Neural cell (in vitro differentiated cells): ENCODE data around the gene SIX4. TPM values are rescaled to one million over a fixed set of nuclear protein-coding genes. Genes with fewer than 3 reads are reported as not detected.

Source experiments
- H2AFZ ChIP-seq: fragments of 200-600, 300-800 bp; sonication (generic), shearing (Covaris generic); 2 replicates; pipeline ENCODE4 v1.6.0; 2014; ENCODE audit warnings: low read depth, mild to moderate bottlenecking, antibody characterized with exemption, low read length, moderate library complexity
- H3F3A ChIP-seq: fragments of 200-600 bp; shearing (Covaris generic); 2 replicates; pipeline ENCODE4 v1.6.1; 2016; ENCODE audit warnings: mild to moderate bottlenecking, moderate library complexity, mixed read lengths, antibody characterized with exemption, low read length; ENCODE audit not compliant: insufficient read depth, poor library complexity, severe bottlenecking
- H3K27ac ChIP-seq: fragments of 200-600, 300-800 bp; sonication (generic), shearing (Covaris generic); 2 replicates; pipeline ENCODE4 v1.5.1; 2014; ENCODE audit warnings: mild to moderate bottlenecking, low read length, moderate library complexity
- H3K27me3 ChIP-seq: fragments of 300-800, 200-600 bp; sonication (generic), shearing (Covaris generic); 2 replicates; pipeline ENCODE4 v1.6.0; 2014; ENCODE audit warnings: mild to moderate bottlenecking, low read depth, low read length, moderate library complexity; ENCODE audit not compliant: insufficient read depth
- H3K36me3 ChIP-seq: fragments of 300-800, 200-600 bp; sonication (generic), shearing (Covaris generic); 2 replicates; pipeline ENCODE4 v1.5.1; 2014; ENCODE audit warnings: mild to moderate bottlenecking, antibody characterized with exemption, low read length, moderate library complexity; ENCODE audit not compliant: insufficient read depth
- H3K4me2 ChIP-seq: fragments of 300-800, 200-600 bp; sonication (generic), shearing (Covaris generic); 2 replicates; pipeline ENCODE4 v1.6.0; 2014; ENCODE audit warnings: mild to moderate bottlenecking, low read length
- H3K4me3 ChIP-seq: fragments of 300-800, 200-600 bp; sonication (generic), shearing (Covaris generic); 2 replicates; pipeline ENCODE4 v1.5.1; 2014; ENCODE audit warnings: mild to moderate bottlenecking, low read length, moderate library complexity
- H3K79me2 ChIP-seq: fragments of 200-600 bp; shearing (Covaris generic); replicated peaks from 2 replicates; pipeline ENCODE4 v1.6.0; 2014; ENCODE audit warnings: mild to moderate bottlenecking, low read length, moderate library complexity; ENCODE audit not compliant: insufficient read depth
- H3K9ac ChIP-seq: fragments of 300-800, 200-600 bp; sonication (generic), shearing (Covaris generic); 2 replicates; pipeline ENCODE4 v1.6.1; 2016; ENCODE audit warnings: mild to moderate bottlenecking, low read length, mixed read lengths
- H3K9me2 ChIP-seq: fragments of 200-600 bp; shearing (Covaris generic); 2 replicates; pipeline ENCODE4 v1.6.1; 2016; ENCODE audit warnings: mild to moderate bottlenecking, low read length, mixed read lengths; ENCODE audit not compliant: insufficient read depth
- H3K9me3 ChIP-seq: fragments of 200-600, 300-800 bp; sonication (generic), shearing (Covaris generic); 2 replicates; pipeline ENCODE4 v1.6.1; 2016; ENCODE audit warnings: mild to moderate bottlenecking, mixed run types, low read length, moderate library complexity, mixed read lengths
- H4K20me1 ChIP-seq: fragments of 200-600 bp; shearing (Covaris generic); 2 replicates; pipeline ENCODE4 v1.6.1; 2016; ENCODE audit warnings: mild to moderate bottlenecking, mixed run types; ENCODE audit not compliant: insufficient read depth
- CTCF ChIP-seq: fragments of 450-650 bp; IDR thresholded peaks from 2 replicates; pipeline ENCODE4 v1.5.1; 2014; ENCODE audit warnings: antibody characterized with exemption, mild to moderate bottlenecking, moderate library complexity; ENCODE audit not compliant: poor library complexity, severe bottlenecking
- EP300 ChIP-seq: fragments of 450-650 bp; conservative IDR thresholded peaks from 2 replicates; pipeline ENCODE4 v1.6.1; 2014; ENCODE audit warnings: antibody characterized with exemption, mild to moderate bottlenecking, moderate library complexity; ENCODE audit not compliant: poor library complexity, severe bottlenecking
- EZH2 ChIP-seq: fragments of 200-600, 300-800 bp; shearing (Covaris generic), sonication (generic); IDR thresholded peaks from 2 replicates; pipeline ENCODE4 v1.6.1; 2014; ENCODE audit warnings: antibody characterized with exemption, low read length, borderline replicate concordance, mild to moderate bottlenecking; ENCODE audit not compliant: insufficient read depth, poor library complexity, severe bottlenecking
- MXI1 ChIP-seq: fragments of 450-650 bp; conservative IDR thresholded peaks from 2 replicates; pipeline ENCODE4 v1.6.1; 2014; ENCODE audit warnings: antibody characterized with exemption, mild to moderate bottlenecking; ENCODE audit not compliant: poor library complexity, severe bottlenecking
- POLR2AphosphoS5 ChIP-seq: IDR thresholded peaks from 2 replicates; pipeline ENCODE4 v1.6.1; 2012
- RAD21 ChIP-seq: fragments of 450-650 bp; conservative IDR thresholded peaks from 2 replicates; pipeline ENCODE4 v1.6.1; 2014; ENCODE audit warnings: antibody characterized with exemption, mild to moderate bottlenecking, moderate library complexity
- REST ChIP-seq: IDR thresholded peaks from 2 replicates; pipeline ENCODE4 v1.6.1; 2012; ENCODE audit warnings: borderline replicate concordance
- SMC3 ChIP-seq: fragments of 450-650 bp; conservative IDR thresholded peaks from 2 replicates; pipeline ENCODE4 v1.6.1; 2014; ENCODE audit warnings: antibody characterized with exemption, mild to moderate bottlenecking, moderate library complexity; ENCODE audit not compliant: poor library complexity
- TAF1 ChIP-seq: IDR thresholded peaks from 2 replicates; pipeline ENCODE4 v1.6.1; 2012; ENCODE audit warnings: low read depth
- polyA plus RNA-seq: library from polyadenylated mRNA; depleted of rRNA; stranded (reverse); fragments of >200 nt; gene quantifications from 2 replicates; pipeline ENCODE4 v1.2.3, GENCODE V29; 2014

The SIX4 gene
- polyA plus RNA-seq, 1 donor from 2014 or later, result 1.1 TPM

- TF ChIP-seq RAD21, result no peak
- no peak for TF ChIP-seq POLR2AphosphoS5
- H2AFZ ChIP-seq, result no peak overlapping the region
- no peaks in the 10 kb centered on the region for H3K9me3 ChIP-seq
- no peaks in the 10 kb centered on the region for H3K27me3 ChIP-seq
- H4K20me1 ChIP-seq, result no peaks in the 10 kb centered on the region
- H3K27ac ChIP-seq, result no peak overlapping the region
- no peaks in the 10 kb centered on the region for H3F3A ChIP-seq
- H3K36me3 ChIP-seq, result no peaks in the 10 kb centered on the region
- no peak overlapping the region for H3K4me2 ChIP-seq
- no peaks in the 10 kb centered on the region for H3K9me2 ChIP-seq
- H3K4me3 ChIP-seq, result no peak overlapping the region
- H3K79me2 ChIP-seq, result no peaks in the 10 kb centered on the region
- no peak overlapping the region for H3K9ac ChIP-seq
Measured at GRCh38 chr14:60707858-60708257, 16.3 kb downstream of the SIX4 start.

GRCh38 chr14:60705100-60705499 lies 19.1 kb downstream of the SIX4 start:
- H3K9ac ChIP-seq, result no peak overlapping the region
- no peaks in the 10 kb centered on the region for H3K36me3 ChIP-seq
- H2AFZ ChIP-seq, result no peak overlapping the region
- no peaks in the 10 kb centered on the region for H3K79me2 ChIP-seq
- no peaks in the 10 kb centered on the region for H3K9me2 ChIP-seq
- H3K27ac ChIP-seq, result no peak overlapping the region
- no peak overlapping the region for H3K4me2 ChIP-seq
- no peak overlapping the region for H3K4me3 ChIP-seq
- no peaks in the 10 kb centered on the region for H3K9me3 ChIP-seq
- no peaks in the 10 kb centered on the region for H4K20me1 ChIP-seq
- no peaks in the 10 kb centered on the region for H3F3A ChIP-seq
- TF ChIP-seq EZH2 (no peak), CTCF (no peak), POLR2AphosphoS5 (no peak), REST (no peak), MXI1 (no peak), TAF1 (no peak), RAD21 (no peak), SMC3 (no peak), EP300 (no peak)
- no peaks in the 10 kb centered on the region for H3K27me3 ChIP-seq

- Histone ChIP-seq H3K79me2 (no peaks in the 10 kb centered on the region), H4K20me1 (no peaks in the 10 kb centered on the region), H3K36me3 (no peaks in the 10 kb centered on the region), H3F3A (no peaks in the 10 kb centered on the region), H3K27me3 (no peaks in the 10 kb centered on the region), H3K9me3 (no peaks in the 10 kb centered on the region), H3K9me2 (no peaks in the 10 kb centered on the region), H3K27ac (no peak overlapping the region), H3K4me3 (no peak overlapping the region), H3K9ac (no peak overlapping the region), H2AFZ (no peak overlapping the region), H3K4me2 (no peak overlapping the region)
- TF ChIP-seq CTCF (no peak), TAF1 (no peak), EP300 (no peak), SMC3 (no peak), EZH2 (no peak), POLR2AphosphoS5 (no peak), RAD21 (no peak), REST (no peak), MXI1 (no peak)
Measured at GRCh38 chr14:60700598-60700997, 23.6 kb downstream of the SIX4 start.
